Kidney epithelial cell (primary cell): ENCODE measurements around the gene SLC7A7. TPM values are rescaled to one million over a fixed set of nuclear protein-coding genes. Genes with fewer than 3 reads are reported as not detected.

Source experiments
- DNase-seq: peaks from one replicate; pipeline ENCODE4 v3.0.0-alpha.2; 2010; ENCODE audit warnings: low read depth
- H3K27me3 ChIP-seq: 2 replicates; pipeline ENCODE4 v1.6.0; 2011; ENCODE audit warnings: low read length; ENCODE audit not compliant: control insufficient read depth, insufficient read depth
- H3K36me3 ChIP-seq: 2 replicates; pipeline ENCODE4 v1.5.1; 2011; ENCODE audit warnings: low read length; ENCODE audit not compliant: control insufficient read depth, insufficient read depth
- H3K4me3 ChIP-seq: 2 replicates; pipeline ENCODE4 v1.5.1; 2011; ENCODE audit warnings: low read depth, mild to moderate bottlenecking, control low read depth, low read length
- CTCF ChIP-seq: IDR thresholded peaks from 2 replicates; pipeline ENCODE4 v1.5.1; 2011; ENCODE audit warnings: mild to moderate bottlenecking, moderate library complexity, low read length, control low read depth, inconsistent platforms; ENCODE audit not compliant: insufficient read depth, poor library complexity, severe bottlenecking
- total RNA-seq: library from RNA; depleted of rRNA; stranded (reverse); fragments of >200 nt; gene quantifications from 2 replicates; pipeline ENCODE4 v1.2.3, GENCODE V29; 2015

Gene SLC7A7
- total RNA-seq, 1 donor from 2014 or later: 6.8 TPM

GRCh38 chr14:22848351-22849164, 33.3 kb upstream of the SLC7A7 start:
- H3K36me3 ChIP-seq: peaks cover 4% of the 10 kb centered on the region
- no peaks in the 10 kb centered on the region for H3K27me3 ChIP-seq
- TF ChIP-seq CTCF: no peak
- no peak for DNase-seq
- no peak overlapping the region for H3K4me3 ChIP-seq

DNA sequence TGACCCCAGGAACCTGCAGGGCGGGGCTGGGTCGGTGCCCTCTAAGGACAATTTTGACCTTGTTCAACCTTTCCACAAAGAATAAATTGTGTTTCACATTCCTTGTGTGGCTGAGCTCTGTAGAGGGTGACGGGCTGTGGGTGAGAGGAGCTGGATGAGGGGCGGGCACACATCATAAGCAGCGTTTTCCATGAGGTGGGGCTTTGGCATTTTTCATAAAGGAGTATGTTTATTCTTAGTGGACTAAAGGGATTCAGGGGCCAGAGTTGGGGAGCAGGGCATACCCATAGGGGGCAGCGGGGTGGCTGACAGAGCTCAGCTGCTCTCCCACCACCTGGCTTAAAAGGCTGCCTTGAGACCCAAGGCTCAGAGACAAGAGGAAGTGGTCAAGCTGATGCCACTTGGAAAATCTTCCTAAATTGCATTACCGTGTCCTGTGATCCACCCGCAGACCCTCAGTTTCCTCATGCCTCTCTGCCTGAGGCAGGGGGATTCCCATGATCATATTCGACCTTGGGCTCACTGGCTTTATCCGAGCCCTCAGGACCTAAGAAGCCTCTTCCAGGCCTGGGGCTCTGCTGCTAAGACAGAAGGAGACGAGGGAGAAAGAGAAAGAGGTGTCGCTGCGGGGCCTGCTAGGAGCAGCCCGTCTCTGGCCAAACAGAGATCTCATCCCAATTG, 32.6 kb upstream of the SLC7A7 start:
- Histone ChIP-seq H3K4me3 (no peak overlapping the region), H3K27me3 (no peaks in the 10 kb centered on the region), H3K36me3 (peaks cover 4% of the 10 kb centered on the region)
- no peak for DNase-seq
- peak; percentile 30 for TF ChIP-seq CTCF

DNA sequence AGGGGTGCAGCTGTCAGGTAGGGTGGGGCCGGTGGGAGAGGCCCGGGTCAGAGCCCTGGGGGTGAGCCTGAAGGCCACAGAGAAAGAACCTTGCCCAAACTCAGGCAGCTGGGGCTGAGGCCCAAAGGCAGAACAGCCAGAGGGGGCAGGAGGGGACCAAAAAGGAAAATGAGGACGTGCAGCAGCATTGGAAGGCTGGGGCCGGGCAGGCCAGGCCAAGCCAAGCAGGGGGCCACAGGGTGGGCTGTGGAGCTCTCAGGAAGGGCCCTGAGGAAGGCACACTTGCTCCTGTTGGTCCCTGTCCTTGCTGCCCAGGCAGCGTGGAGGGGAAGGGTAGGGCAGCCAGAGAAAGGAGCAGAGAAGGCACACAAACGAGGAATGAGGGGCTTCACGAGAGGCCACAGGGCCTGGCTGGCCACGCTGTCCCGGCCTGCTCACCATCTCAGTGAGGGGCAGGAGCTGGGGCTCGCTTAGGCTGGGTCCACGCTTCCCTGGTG, 31.6 kb upstream of the SLC7A7 start:
- Histone ChIP-seq H3K27me3 (no peaks in the 10 kb centered on the region), H3K4me3 (no peak overlapping the region), H3K36me3 (peaks cover 4% of the 10 kb centered on the region)
- TF ChIP-seq CTCF: no peak
- no peak for DNase-seq

GRCh38 chr14:22845821-22846625, 30.8 kb upstream of the SLC7A7 start:
- H3K4me3 ChIP-seq: no peak overlapping the region
- H3K36me3 ChIP-seq: peaks cover 4% of the 10 kb centered on the region
- no peak for TF ChIP-seq CTCF
- H3K27me3 ChIP-seq: no peaks in the 10 kb centered on the region
- DNase-seq: no peak

DNA sequence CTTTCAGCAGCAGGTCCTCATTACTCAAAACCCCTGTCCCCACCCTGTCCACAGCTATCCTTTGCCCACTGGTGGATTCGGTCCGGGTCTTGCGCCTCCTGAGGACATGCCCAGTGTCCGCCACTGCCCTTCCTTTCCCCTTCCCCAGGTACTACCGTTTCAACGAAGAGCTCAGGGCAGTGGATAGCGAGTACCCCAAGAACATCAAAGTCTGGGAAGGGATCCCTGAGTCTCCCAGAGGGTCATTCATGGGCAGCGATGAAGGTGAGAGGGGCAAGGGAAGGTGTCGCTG, 29.8 kb upstream of the SLC7A7 start:
- peaks cover 4% of the 10 kb centered on the region for H3K36me3 ChIP-seq
- no peaks in the 10 kb centered on the region for H3K27me3 ChIP-seq
- H3K4me3 ChIP-seq: no peak overlapping the region
- no peak for TF ChIP-seq CTCF
- no peak for DNase-seq
